ENCODE data around the gene SGMS1.
A peak's percentile ranks its signal among the peaks of the same experiment; 100 is the strongest.

SGMS1 gene

GRCh38 chr10:50613150-50613549, 10.6 kb downstream of the SGMS1 start:
- no peak for DNase-seq (ENCODE audit: low read depth in 2 of 2)

GRCh38 chr10:50610368-50610767, 13.4 kb downstream of the SGMS1 start:
- DNase-seq (ENCODE audit: low read depth in 2 of 2) = no peak

- DNase-seq (ENCODE audit: low read depth in 2 of 2) = no peak
These were observed 16.3 kb downstream of the SGMS1 start for GRCh38 chr10:50607356-50607925.

- DNase-seq (ENCODE audit: low read depth in 2 of 2) = no peak
These were observed 17.8 kb downstream of the SGMS1 start for GRCh38 chr10:50605951-50606270.

GRCh38 chr10:50605269-50605950, 18.3 kb downstream of the SGMS1 start:
- peak; percentile 94 to 95 for DNase-seq (ENCODE audit: low read depth in 2 of 2)

- no peak for DNase-seq (ENCODE audit: low read depth in 2 of 2)
These were observed 18.9 kb downstream of the SGMS1 start for GRCh38 chr10:50604809-50605208.

- peak; percentile 61 to 68 for DNase-seq (ENCODE audit: low read depth in 2 of 2)
These were observed 19.6 kb downstream of the SGMS1 start for GRCh38 chr10:50604049-50604640.

GRCh38 chr10:50603151-50603850, 20.5 kb downstream of the SGMS1 start:
- DNase-seq (ENCODE audit: low read depth in 2 of 2) = no peak

- no peak for DNase-seq (ENCODE audit: low read depth in 2 of 2)
These were observed 21.8 kb downstream of the SGMS1 start for GRCh38 chr10:50601974-50602373.

- no peak for DNase-seq (ENCODE audit: low read depth in 2 of 2)
These were observed 22.8 kb downstream of the SGMS1 start for GRCh38 chr10:50600831-50601477.

- no peak for DNase-seq (ENCODE audit: low read depth in 2 of 2)
These were observed 23.5 kb downstream of the SGMS1 start for GRCh38 chr10:50600286-50600685.

GRCh38 chr10:50596897-50597296, 26.9 kb downstream of the SGMS1 start:
- DNase-seq (ENCODE audit: low read depth in 2 of 2) = no peak

GRCh38 chr10:50596456-50596855, 27.3 kb downstream of the SGMS1 start:
- no peak for DNase-seq (ENCODE audit: low read depth in 2 of 2)

- no peak for DNase-seq (ENCODE audit: low read depth in 2 of 2)
These were observed 28.0 kb downstream of the SGMS1 start for GRCh38 chr10:50595785-50596184.

GRCh38 chr10:50593523-50594376, 30.0 kb downstream of the SGMS1 start:
- peak; percentile 44 to 45 for DNase-seq (ENCODE audit: low read depth in 2 of 2)

- no peak for DNase-seq (ENCODE audit: low read depth in 2 of 2)
These were observed 30.8 kb downstream of the SGMS1 start for GRCh38 chr10:50592961-50593418.

- DNase-seq (ENCODE audit: low read depth in 2 of 2) = no peak
These were observed 32.8 kb downstream of the SGMS1 start for GRCh38 chr10:50590935-50591334.

GRCh38 chr10:50586740-50587088, 37.0 kb downstream of the SGMS1 start:
- no peak for DNase-seq (ENCODE audit: low read depth in 2 of 2)

- no peak for DNase-seq (ENCODE audit: low read depth in 2 of 2)
These were observed 37.6 kb downstream of the SGMS1 start for GRCh38 chr10:50585921-50586739.
